ENCODE data around the gene ATAD3C. TPM values are rescaled to one million over a fixed set of nuclear protein-coding genes. Genes with fewer than 3 reads are reported as not detected.
"Not testable (repeated sequence)": the region's sequence is repeated elsewhere in the genome, so short reads cannot be mapped to it uniquely, and the experiment has no call there.

Gene ATAD3C
- polyA plus RNA-seq, 1 donor, result 1.0 TPM

GRCh38 chr1:1510912-1511532, 61.5 kb downstream of the ATAD3C start:
- peak overlapping the region; percentile 84 for H3K4me3 ChIP-seq (ENCODE audit: low read length)
- H3K4me1 ChIP-seq (ENCODE audit: control insufficient read depth, insufficient read depth, low read length), result peaks cover 11% of the 10 kb centered on the region
- no peak for DNase-seq
- no peaks in the 10 kb centered on the region for H3K9me3 ChIP-seq (ENCODE audit: control insufficient read depth, low read depth, low read length)
- peaks cover 2% of the 10 kb centered on the region for H3K36me3 ChIP-seq (ENCODE audit: control insufficient read depth, insufficient read depth, low read length)
- H3K27ac ChIP-seq (ENCODE audit: low read length), result peak overlapping the region; percentile 82
- whole genome bisulfite sequencing (ENCODE audit: insufficient coverage, low lambda C conversion rate), result no CpG with 5 or more reads among the region's 17 CpGs
- no peaks in the 10 kb centered on the region for H3K27me3 ChIP-seq (ENCODE audit: control insufficient read depth, insufficient read depth, low read length)

- peaks cover 7% of the 10 kb centered on the region for H3K4me1 ChIP-seq (ENCODE audit: control insufficient read depth, insufficient read depth, low read length)
- peak within 1 kb of the TSS; percentile 84 for H3K4me3 ChIP-seq (ENCODE audit: low read length)
- no peaks in the 10 kb centered on the region for H3K27me3 ChIP-seq (ENCODE audit: control insufficient read depth, insufficient read depth, low read length)
- H3K36me3 ChIP-seq (ENCODE audit: control insufficient read depth, insufficient read depth, low read length), result peaks cover 2% of the 10 kb centered on the region
- no CpG with 5 or more reads among the region's 99 CpGs for WGBS (ENCODE audit: insufficient coverage, low lambda C conversion rate)
- H3K27ac ChIP-seq (ENCODE audit: low read length), result peak within 1 kb of the TSS; percentile 82
- DNase-seq, result peak; percentile 98 to 99
- H3K9me3 ChIP-seq (ENCODE audit: control insufficient read depth, low read depth, low read length), result no peaks in the 10 kb centered on the region
Observed at GRCh38 chr1:1511533-1512285, 62.2 kb downstream of the ATAD3C start, which contains the start of gene ATAD3A. ATAD3A (plus strand) TSS chr1:1512162; CDS start chr1:1512269, 107 bp downstream.

- H3K27me3 ChIP-seq (ENCODE audit: control insufficient read depth, insufficient read depth, low read length); H3K9me3 ChIP-seq (ENCODE audit: control insufficient read depth, low read depth, low read length); H3K4me1 ChIP-seq (ENCODE audit: control insufficient read depth, insufficient read depth, low read length); DNase-seq; H3K27ac ChIP-seq (ENCODE audit: low read length); H3K36me3 ChIP-seq (ENCODE audit: control insufficient read depth, insufficient read depth, low read length): not testable (repeated sequence)
- WGBS (ENCODE audit: insufficient coverage, low lambda C conversion rate), result no CpG with 5 or more reads among the region's 52 CpGs
- H3K4me3 ChIP-seq (ENCODE audit: low read length), result peak overlapping the region; percentile 46
Observed at GRCh38 chr1:1512425-1512824, 62.9 kb downstream of the ATAD3C start.

- H3K4me1 ChIP-seq (ENCODE audit: control insufficient read depth, insufficient read depth, low read length); H3K27me3 ChIP-seq (ENCODE audit: control insufficient read depth, insufficient read depth, low read length); H3K27ac ChIP-seq (ENCODE audit: low read length); H3K4me3 ChIP-seq (ENCODE audit: low read length); DNase-seq; H3K9me3 ChIP-seq (ENCODE audit: control insufficient read depth, low read depth, low read length): not testable (repeated sequence)
- WGBS (ENCODE audit: insufficient coverage, low lambda C conversion rate), result no CpG with 5 or more reads among the region's 18 CpGs
- peaks cover 12% of the 10 kb centered on the region for H3K36me3 ChIP-seq (ENCODE audit: control insufficient read depth, insufficient read depth, low read length)
Observed at GRCh38 chr1:1513675-1514074, 64.2 kb downstream of the ATAD3C start.

GRCh38 chr1:1514376-1514775, 64.9 kb downstream of the ATAD3C start:
- not testable (repeated sequence) for H3K4me1 ChIP-seq (ENCODE audit: control insufficient read depth, insufficient read depth, low read length)
- WGBS (ENCODE audit: insufficient coverage, low lambda C conversion rate), result no CpG with 5 or more reads among the region's 16 CpGs

GRCh38 chr1:1516923-1517322, 67.4 kb downstream of the ATAD3C start:
- H3K4me3 ChIP-seq (ENCODE audit: low read length); H3K27ac ChIP-seq (ENCODE audit: low read length); H3K4me1 ChIP-seq (ENCODE audit: control insufficient read depth, insufficient read depth, low read length); DNase-seq; H3K9me3 ChIP-seq (ENCODE audit: control insufficient read depth, low read depth, low read length); H3K27me3 ChIP-seq (ENCODE audit: control insufficient read depth, insufficient read depth, low read length): not testable (repeated sequence)
- 100% methylated on average over 1 of the region's 14 CpGs for WGBS (ENCODE audit: insufficient coverage, low lambda C conversion rate)
- H3K36me3 ChIP-seq (ENCODE audit: control insufficient read depth, insufficient read depth, low read length), result peaks cover 16% of the 10 kb centered on the region

More at GRCh38 chr1:1514376-1514775, 64.9 kb downstream of the ATAD3C start:
- not testable (repeated sequence) for H3K4me3 ChIP-seq (ENCODE audit: low read length); H3K27ac ChIP-seq (ENCODE audit: low read length); H3K9me3 ChIP-seq (ENCODE audit: control insufficient read depth, low read depth, low read length); H3K27me3 ChIP-seq (ENCODE audit: control insufficient read depth, insufficient read depth, low read length); DNase-seq
- peaks cover 13% of the 10 kb centered on the region for H3K36me3 ChIP-seq (ENCODE audit: control insufficient read depth, insufficient read depth, low read length)

GRCh38 chr1:1517973-1518620, 68.6 kb downstream of the ATAD3C start:
- no peak overlapping the region for H3K27ac ChIP-seq (ENCODE audit: low read length)
- no peaks in the 10 kb centered on the region for H3K27me3 ChIP-seq (ENCODE audit: control insufficient read depth, insufficient read depth, low read length)
- H3K36me3 ChIP-seq (ENCODE audit: control insufficient read depth, insufficient read depth, low read length), result peaks cover 16% of the 10 kb centered on the region
- no peaks in the 10 kb centered on the region for H3K4me1 ChIP-seq (ENCODE audit: control insufficient read depth, insufficient read depth, low read length)
- no peaks in the 10 kb centered on the region for H3K9me3 ChIP-seq (ENCODE audit: control insufficient read depth, low read depth, low read length)
- H3K4me3 ChIP-seq (ENCODE audit: low read length), result no peak overlapping the region
- no peak for DNase-seq
- WGBS (ENCODE audit: insufficient coverage, low lambda C conversion rate), result no CpG with 5 or more reads among the region's 28 CpGs

- H3K27ac ChIP-seq (ENCODE audit: low read length); H3K4me3 ChIP-seq (ENCODE audit: low read length); H3K27me3 ChIP-seq (ENCODE audit: control insufficient read depth, insufficient read depth, low read length); H3K9me3 ChIP-seq (ENCODE audit: control insufficient read depth, low read depth, low read length); DNase-seq; H3K4me1 ChIP-seq (ENCODE audit: control insufficient read depth, insufficient read depth, low read length): not testable (repeated sequence)
- no CpG with 5 or more reads among the region's 19 CpGs for WGBS (ENCODE audit: insufficient coverage, low lambda C conversion rate)
- peaks cover 16% of the 10 kb centered on the region for H3K36me3 ChIP-seq (ENCODE audit: control insufficient read depth, insufficient read depth, low read length)
Observed at GRCh38 chr1:1518621-1519007, 69.1 kb downstream of the ATAD3C start.

Other genes starting within 250 kb of the ATAD3C start
- 0.49 TPM for gene TNFRSF18, start 243.1 kb upstream of the ATAD3C start, polyA plus RNA-seq
- 1.1 TPM for gene TNFRSF4, start 235.5 kb upstream of the ATAD3C start, polyA plus RNA-seq
- gene SDF4, start 217.7 kb upstream of the ATAD3C start, polyA plus RNA-seq, result 174 TPM
- 16.1 TPM for gene B3GALT6, start 217.5 kb upstream of the ATAD3C start, polyA plus RNA-seq
- 50.5 TPM for gene C1QTNF12, start 203.0 kb upstream of the ATAD3C start, polyA plus RNA-seq
- gene UBE2J2, start 175.8 kb upstream of the ATAD3C start, polyA plus RNA-seq, result 52.9 TPM
- gene SCNN1D, start 169.3 kb upstream of the ATAD3C start, polyA plus RNA-seq, result 18.7 TPM
- 67.7 TPM for gene ACAP3, start 141.8 kb upstream of the ATAD3C start, polyA plus RNA-seq
- 14.5 TPM for gene PUSL1, start 141.1 kb upstream of the ATAD3C start, polyA plus RNA-seq
- gene INTS11, start 125.0 kb upstream of the ATAD3C start, polyA plus RNA-seq, result 147 TPM
- 17.7 TPM for gene CPTP, start 124.9 kb upstream of the ATAD3C start, polyA plus RNA-seq
- gene TAS1R3, start 118.4 kb upstream of the ATAD3C start, polyA plus RNA-seq, result 0.69 TPM
- gene DVL1, start 100.3 kb upstream of the ATAD3C start, polyA plus RNA-seq, result 45.4 TPM
- 346 TPM for gene MXRA8, start 91.1 kb upstream of the ATAD3C start, polyA plus RNA-seq
- 88.4 TPM for gene AURKAIP1, start 74.5 kb upstream of the ATAD3C start, polyA plus RNA-seq
- gene CCNL2, start 50.4 kb upstream of the ATAD3C start, polyA plus RNA-seq, result 285 TPM
- gene MRPL20, start 42.4 kb upstream of the ATAD3C start, polyA plus RNA-seq, result 135 TPM
- 2.6 TPM for gene ANKRD65, start 28.4 kb upstream of the ATAD3C start, polyA plus RNA-seq
- 92.3 TPM for gene VWA1, start 14.0 kb upstream of the ATAD3C start, polyA plus RNA-seq
- 21.8 TPM for gene ATAD3B, start 22.1 kb downstream of the ATAD3C start, polyA plus RNA-seq
- gene ATAD3A, start 62.5 kb downstream of the ATAD3C start, polyA plus RNA-seq, result 20.1 TPM
- gene TMEM240, start 90.9 kb downstream of the ATAD3C start, polyA plus RNA-seq, result 3.9 TPM
- 79.4 TPM for gene SSU72, start 125.2 kb downstream of the ATAD3C start, polyA plus RNA-seq
- gene FNDC10, start 150.4 kb downstream of the ATAD3C start, polyA plus RNA-seq, result 2.4 TPM
- gene MIB2, start 165.8 kb downstream of the ATAD3C start, polyA plus RNA-seq, result 49.8 TPM
- 10.7 TPM for gene MMP23B, start 182.5 kb downstream of the ATAD3C start, polyA plus RNA-seq
- 27.2 TPM for gene CDK11B, start 209.3 kb downstream of the ATAD3C start, polyA plus RNA-seq
- 44.3 TPM for gene SLC35E2B, start 243.1 kb downstream of the ATAD3C start, polyA plus RNA-seq